ENCODE measurements around the gene ENO1.

DNA sequence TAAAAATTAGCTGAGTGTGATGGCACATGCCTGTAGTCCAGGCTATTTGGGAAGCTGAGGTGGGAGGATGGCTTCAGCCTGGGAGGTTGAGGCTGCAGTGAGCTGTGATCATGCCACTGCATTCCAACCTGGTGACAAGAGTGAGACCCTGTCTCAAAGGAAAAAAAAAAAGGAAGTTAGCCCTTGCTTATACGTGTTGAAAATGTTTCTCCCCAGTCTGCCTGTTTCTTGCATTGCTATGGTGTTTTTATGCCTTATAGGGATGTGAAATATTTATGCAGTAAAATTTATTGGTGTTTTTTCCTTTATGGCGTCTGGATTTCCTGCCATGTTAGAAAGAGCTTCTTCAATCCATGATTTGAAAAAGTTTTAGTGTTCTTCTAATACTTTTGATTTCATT lies 57.4 kb downstream of the ENO1 start:
- no peak for TF ChIP-seq RXRA (IDR thresholded peaks at IDR 0.05)
- TF ChIP-seq, protein P1, sequence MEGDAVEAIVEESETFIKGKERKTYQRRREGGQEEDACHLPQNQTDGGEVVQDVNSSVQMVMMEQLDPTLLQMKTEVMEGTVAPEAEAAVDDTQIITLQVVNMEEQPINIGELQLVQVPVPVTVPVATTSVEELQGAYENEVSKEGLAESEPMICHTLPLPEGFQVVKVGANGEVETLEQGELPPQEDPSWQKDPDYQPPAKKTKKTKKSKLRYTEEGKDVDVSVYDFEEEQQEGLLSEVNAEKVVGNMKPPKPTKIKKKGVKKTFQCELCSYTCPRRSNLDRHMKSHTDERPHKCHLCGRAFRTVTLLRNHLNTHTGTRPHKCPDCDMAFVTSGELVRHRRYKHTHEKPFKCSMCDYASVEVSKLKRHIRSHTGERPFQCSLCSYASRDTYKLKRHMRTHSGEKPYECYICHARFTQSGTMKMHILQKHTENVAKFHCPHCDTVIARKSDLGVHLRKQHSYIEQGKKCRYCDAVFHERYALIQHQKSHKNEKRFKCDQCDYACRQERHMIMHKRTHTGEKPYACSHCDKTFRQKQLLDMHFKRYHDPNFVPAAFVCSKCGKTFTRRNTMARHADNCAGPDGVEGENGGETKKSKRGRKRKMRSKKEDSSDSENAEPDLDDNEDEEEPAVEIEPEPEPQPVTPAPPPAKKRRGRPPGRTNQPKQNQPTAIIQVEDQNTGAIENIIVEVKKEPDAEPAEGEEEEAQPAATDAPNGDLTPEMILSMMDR (IDR thresholded peaks at IDR 0.05; ENCODE audit: low read depth, low read length, missing input control) = no peak
- TF ChIP-seq, protein P2, sequence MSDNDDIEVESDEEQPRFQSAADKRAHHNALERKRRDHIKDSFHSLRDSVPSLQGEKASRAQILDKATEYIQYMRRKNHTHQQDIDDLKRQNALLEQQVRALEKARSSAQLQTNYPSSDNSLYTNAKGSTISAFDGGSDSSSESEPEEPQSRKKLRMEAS (IDR thresholded peaks at IDR 0.05) = no peak
- TF ChIP-seq TAF1 (conservative IDR thresholded peaks at IDR 0.05) = no peak
- TF ChIP-seq, protein P3, sequence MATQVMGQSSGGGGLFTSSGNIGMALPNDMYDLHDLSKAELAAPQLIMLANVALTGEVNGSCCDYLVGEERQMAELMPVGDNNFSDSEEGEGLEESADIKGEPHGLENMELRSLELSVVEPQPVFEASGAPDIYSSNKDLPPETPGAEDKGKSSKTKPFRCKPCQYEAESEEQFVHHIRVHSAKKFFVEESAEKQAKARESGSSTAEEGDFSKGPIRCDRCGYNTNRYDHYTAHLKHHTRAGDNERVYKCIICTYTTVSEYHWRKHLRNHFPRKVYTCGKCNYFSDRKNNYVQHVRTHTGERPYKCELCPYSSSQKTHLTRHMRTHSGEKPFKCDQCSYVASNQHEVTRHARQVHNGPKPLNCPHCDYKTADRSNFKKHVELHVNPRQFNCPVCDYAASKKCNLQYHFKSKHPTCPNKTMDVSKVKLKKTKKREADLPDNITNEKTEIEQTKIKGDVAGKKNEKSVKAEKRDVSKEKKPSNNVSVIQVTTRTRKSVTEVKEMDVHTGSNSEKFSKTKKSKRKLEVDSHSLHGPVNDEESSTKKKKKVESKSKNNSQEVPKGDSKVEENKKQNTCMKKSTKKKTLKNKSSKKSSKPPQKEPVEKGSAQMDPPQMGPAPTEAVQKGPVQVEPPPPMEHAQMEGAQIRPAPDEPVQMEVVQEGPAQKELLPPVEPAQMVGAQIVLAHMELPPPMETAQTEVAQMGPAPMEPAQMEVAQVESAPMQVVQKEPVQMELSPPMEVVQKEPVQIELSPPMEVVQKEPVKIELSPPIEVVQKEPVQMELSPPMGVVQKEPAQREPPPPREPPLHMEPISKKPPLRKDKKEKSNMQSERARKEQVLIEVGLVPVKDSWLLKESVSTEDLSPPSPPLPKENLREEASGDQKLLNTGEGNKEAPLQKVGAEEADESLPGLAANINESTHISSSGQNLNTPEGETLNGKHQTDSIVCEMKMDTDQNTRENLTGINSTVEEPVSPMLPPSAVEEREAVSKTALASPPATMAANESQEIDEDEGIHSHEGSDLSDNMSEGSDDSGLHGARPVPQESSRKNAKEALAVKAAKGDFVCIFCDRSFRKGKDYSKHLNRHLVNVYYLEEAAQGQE (IDR thresholded peaks at IDR 0.05) = no peak
- TF ChIP-seq NR2F2 (IDR thresholded peaks at IDR 0.05) = no peak
